ENCODE results near the gene ZBTB46.
A peak's percentile ranks its signal among the peaks of the same experiment; 100 is the strongest.

ZBTB46 gene, protein sequence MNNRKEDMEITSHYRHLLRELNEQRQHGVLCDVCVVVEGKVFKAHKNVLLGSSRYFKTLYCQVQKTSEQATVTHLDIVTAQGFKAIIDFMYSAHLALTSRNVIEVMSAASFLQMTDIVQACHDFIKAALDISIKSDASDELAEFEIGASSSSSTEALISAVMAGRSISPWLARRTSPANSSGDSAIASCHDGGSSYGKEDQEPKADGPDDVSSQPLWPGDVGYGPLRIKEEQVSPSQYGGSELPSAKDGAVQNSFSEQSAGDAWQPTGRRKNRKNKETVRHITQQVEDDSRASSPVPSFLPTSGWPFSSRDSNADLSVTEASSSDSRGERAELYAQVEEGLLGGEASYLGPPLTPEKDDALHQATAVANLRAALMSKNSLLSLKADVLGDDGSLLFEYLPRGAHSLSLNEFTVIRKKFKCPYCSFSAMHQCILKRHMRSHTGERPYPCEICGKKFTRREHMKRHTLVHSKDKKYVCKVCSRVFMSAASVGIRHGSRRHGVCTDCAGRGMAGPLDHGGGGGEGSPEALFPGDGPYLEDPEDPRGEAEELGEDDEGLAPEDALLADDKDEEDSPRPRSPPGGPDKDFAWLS

DNA sequence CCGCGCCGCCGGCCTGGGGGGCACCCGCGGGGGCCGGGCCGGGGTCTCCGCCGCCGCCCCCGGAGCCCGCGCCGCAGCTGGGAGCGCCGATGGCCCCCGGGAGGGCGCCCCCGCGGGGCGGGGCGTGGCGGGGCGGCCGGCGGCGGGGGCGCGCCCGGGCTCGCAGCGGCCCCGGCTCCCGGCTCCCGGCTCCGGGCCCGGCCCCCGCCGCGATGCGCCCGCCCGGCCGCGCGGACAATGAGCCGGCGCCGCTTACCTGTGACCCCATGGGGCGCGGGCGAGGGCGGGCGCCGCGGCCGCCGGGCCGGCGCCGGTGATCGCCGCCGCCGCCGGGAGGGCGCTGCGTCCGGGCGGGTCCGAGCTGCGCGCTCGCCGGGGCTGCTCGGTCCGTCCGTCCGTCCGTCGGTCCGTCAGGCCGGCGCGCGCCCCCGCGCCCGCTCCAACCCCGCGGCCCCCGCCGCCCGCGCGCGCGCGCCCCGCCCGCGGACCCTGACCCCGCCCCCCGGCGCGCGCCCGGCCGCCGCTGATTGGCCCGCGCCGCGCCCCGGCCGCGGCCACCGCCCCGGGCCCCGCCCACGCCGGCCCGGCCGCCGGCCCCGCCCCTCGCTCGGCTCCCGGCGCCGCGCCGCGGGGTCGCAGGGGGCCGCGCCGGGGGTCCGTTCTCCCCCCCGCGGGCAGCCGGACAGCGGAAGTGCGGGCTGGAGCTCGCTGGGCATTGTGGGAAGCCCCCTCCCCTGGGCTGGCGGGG, at the start of gene ZBTB46:
Gene ZBTB46 (minus strand): TSS at position 424 of the 748 bp plus-strand sequence. CDS start 40,507 bp downstream, outside the sequence.
- Histone ChIP-seq H2AFZ (ENCODE audit: low read depth, low read length) (no peak within 1 kb of the TSS), H3K9ac (ENCODE audit: low read length) (peak within 1 kb of the TSS; percentile 37), H3K4me3 (ENCODE audit: low read length) (peak within 1 kb of the TSS; percentile 72), H3K27ac (ENCODE audit: low read length) (no peak within 1 kb of the TSS), H3K27me3 (ENCODE audit: low read depth, low read length) (peaks cover 18% of the 10 kb centered on the region), H3K36me3 (replicated peaks; ENCODE audit: low read depth, low read length) (no peaks in the 10 kb centered on the region), H4K20me1 (ENCODE audit: insufficient read depth, low read length) (no peaks in the 10 kb centered on the region), H3K4me1 (ENCODE audit: low read length) (peaks cover 20% of the 10 kb centered on the region), H3K79me2 (ENCODE audit: low read length) (no peaks in the 10 kb centered on the region), H3K9me3 (ENCODE audit: insufficient read depth, low read length) (no peaks in the 10 kb centered on the region), H3K4me2 (ENCODE audit: low read length) (peak within 1 kb of the TSS; percentile 55)
- TF ChIP-seq EZH2phosphoT487 (IDR thresholded peaks at IDR 0.05; ENCODE audit: low read depth), result no peak
- TF ChIP-seq, protein P1, sequence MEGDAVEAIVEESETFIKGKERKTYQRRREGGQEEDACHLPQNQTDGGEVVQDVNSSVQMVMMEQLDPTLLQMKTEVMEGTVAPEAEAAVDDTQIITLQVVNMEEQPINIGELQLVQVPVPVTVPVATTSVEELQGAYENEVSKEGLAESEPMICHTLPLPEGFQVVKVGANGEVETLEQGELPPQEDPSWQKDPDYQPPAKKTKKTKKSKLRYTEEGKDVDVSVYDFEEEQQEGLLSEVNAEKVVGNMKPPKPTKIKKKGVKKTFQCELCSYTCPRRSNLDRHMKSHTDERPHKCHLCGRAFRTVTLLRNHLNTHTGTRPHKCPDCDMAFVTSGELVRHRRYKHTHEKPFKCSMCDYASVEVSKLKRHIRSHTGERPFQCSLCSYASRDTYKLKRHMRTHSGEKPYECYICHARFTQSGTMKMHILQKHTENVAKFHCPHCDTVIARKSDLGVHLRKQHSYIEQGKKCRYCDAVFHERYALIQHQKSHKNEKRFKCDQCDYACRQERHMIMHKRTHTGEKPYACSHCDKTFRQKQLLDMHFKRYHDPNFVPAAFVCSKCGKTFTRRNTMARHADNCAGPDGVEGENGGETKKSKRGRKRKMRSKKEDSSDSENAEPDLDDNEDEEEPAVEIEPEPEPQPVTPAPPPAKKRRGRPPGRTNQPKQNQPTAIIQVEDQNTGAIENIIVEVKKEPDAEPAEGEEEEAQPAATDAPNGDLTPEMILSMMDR (IDR thresholded peaks at IDR 0.05; ENCODE audit: low read depth, low read length), result no peak

DNA sequence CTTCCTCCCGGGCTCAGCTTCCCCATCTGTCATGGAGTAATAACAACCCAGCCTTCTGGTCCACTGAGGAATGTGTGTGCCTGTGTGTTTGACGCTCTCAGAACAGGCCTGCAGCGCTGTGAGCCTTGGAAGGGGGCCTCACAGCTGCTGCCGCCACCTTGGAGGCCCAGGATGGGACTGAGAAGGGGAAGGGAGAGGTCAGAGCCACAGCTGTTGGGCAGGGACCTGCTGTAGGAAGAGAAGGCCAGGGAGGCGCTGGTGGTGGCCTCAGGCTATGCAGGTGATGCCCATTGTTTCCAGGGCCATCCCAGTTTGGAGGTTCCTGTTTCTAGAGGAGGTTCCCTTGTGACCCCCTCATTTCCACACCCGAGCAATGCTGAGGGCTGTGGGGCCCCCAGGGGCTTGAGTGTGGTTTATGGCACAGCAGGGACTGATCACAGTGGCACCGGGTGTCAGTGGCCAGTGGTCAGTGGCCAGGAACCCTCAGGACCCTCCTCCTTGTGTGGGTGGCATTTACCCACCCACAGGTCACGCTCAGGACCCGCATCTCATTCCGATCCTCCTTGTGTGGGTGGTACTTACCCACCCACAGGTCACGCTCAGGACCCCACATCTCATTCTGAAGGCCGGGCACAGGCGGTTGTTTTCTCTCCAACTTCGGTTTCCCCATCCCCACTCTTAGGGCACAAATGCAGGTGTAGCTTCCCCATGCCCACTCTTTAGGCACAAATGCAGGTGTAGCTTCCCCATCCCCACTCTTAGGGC, 48.0 kb upstream of the ZBTB46 start:
- no peaks in the 10 kb centered on the region for H3K79me2 ChIP-seq (ENCODE audit: low read length)
- no peaks in the 10 kb centered on the region for H3K27me3 ChIP-seq (ENCODE audit: low read depth, low read length)
- no peak overlapping the region for H3K4me2 ChIP-seq (ENCODE audit: low read length)
- no peaks in the 10 kb centered on the region for H3K9me3 ChIP-seq (ENCODE audit: insufficient read depth, low read length)
- H4K20me1 ChIP-seq (ENCODE audit: insufficient read depth, low read length), result peaks cover 7% of the 10 kb centered on the region; the same call in 1 of the 2 replicates
- no peak overlapping the region for H3K27ac ChIP-seq (ENCODE audit: low read length)
- TF ChIP-seq, protein P1 (IDR thresholded peaks at IDR 0.05; ENCODE audit: low read depth, low read length), result no peak
- TF ChIP-seq EZH2phosphoT487 (IDR thresholded peaks at IDR 0.05; ENCODE audit: low read depth), result no peak
- H3K36me3 ChIP-seq (replicated peaks; ENCODE audit: low read depth, low read length), result peaks cover 40% of the 10 kb centered on the region
- no peak overlapping the region for H2AFZ ChIP-seq (ENCODE audit: low read depth, low read length)
- no peak overlapping the region for H3K9ac ChIP-seq (ENCODE audit: low read length)
- no peak overlapping the region for H3K4me3 ChIP-seq (ENCODE audit: low read length)
- peaks cover under 1% of the 10 kb centered on the region for H3K4me1 ChIP-seq (ENCODE audit: low read length)

DNA sequence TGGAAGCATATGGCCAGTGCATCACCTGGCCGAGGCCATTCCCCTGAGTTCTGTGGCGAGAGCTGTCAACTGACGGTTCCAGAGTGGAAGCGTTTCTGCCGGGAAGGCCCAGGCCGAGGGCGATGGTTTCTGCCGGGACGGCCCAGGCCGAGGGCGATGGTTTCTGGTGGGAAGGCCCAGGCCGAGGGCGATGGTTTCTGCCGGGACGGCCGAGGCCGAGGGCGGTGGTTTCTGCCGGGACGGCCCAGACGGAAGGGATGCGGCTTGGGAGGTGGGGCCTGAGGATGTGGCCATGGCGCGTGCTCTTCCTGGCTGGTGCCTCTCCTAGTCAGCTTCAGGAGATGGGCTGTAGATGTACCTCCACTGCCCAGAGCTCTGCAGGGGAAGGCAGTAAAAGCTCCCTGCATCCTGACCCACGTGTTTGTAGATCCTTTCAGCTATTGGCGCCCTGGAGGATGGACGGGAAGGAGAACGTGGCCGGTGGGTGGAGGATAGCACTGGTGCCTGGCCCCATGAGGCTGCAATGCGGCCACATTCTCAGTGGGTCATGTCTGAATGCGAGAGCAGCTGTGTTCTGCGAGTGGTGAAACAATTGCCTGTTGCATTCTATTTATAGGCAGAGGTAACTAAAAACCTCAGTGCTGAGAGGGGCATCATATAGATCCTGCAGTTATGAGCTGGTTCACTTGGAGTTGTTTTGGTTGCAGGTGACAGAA, 46.8 kb upstream of the ZBTB46 start:
- peaks cover 6% of the 10 kb centered on the region; the same call in 1 of the 2 replicates for H4K20me1 ChIP-seq (ENCODE audit: insufficient read depth, low read length)
- no peaks in the 10 kb centered on the region for H3K79me2 ChIP-seq (ENCODE audit: low read length)

More for the DNA sequence above, 46.8 kb upstream of the ZBTB46 start:
- Histone ChIP-seq H3K9me3 (ENCODE audit: insufficient read depth, low read length) (no peaks in the 10 kb centered on the region), H3K4me2 (ENCODE audit: low read length) (no peak overlapping the region), H3K36me3 (replicated peaks; ENCODE audit: low read depth, low read length) (peaks cover 46% of the 10 kb centered on the region), H3K9ac (ENCODE audit: low read length) (no peak overlapping the region), H2AFZ (ENCODE audit: low read depth, low read length) (no peak overlapping the region), H3K27me3 (ENCODE audit: low read depth, low read length) (no peaks in the 10 kb centered on the region), H3K27ac (ENCODE audit: low read length) (no peak overlapping the region), H3K4me3 (ENCODE audit: low read length) (no peak overlapping the region), H3K4me1 (ENCODE audit: low read length) (no peaks in the 10 kb centered on the region)
- TF ChIP-seq, protein P1 (IDR thresholded peaks at IDR 0.05; ENCODE audit: low read depth, low read length), result no peak
- TF ChIP-seq EZH2phosphoT487 (IDR thresholded peaks at IDR 0.05; ENCODE audit: low read depth), result no peak
